ENCODE data around the gene PPARG. TPM values are rescaled to one million over a fixed set of nuclear protein-coding genes. Genes with fewer than 3 reads are reported as not detected.

Gene PPARG
- total and polyA plus RNA-seq, 2 experiments from 2014 or later, result 25.1 to 37.9 TPM

- peak overlapping the region; percentile 34 for H2AFZ ChIP-seq
- peak overlapping the region; percentile 5 for H3K27ac ChIP-seq
- H3K36me3 ChIP-seq (replicated peaks; ENCODE audit: insufficient read depth, low read depth), result no peaks in the 10 kb centered on the region
- peaks cover 19% of the 10 kb centered on the region for H3K4me1 ChIP-seq (ENCODE audit: insufficient read depth)
- WGBS (ENCODE audit: low lambda C conversion rate, missing lambda C conversion rate), result 38% methylated on average over 1 of the region's 1 CpG
- TF ChIP-seq EZH2 (IDR thresholded peaks at IDR 0.05; ENCODE audit: borderline replicate concordance), result no peak
- TF ChIP-seq CTCF (IDR thresholded peaks at IDR 0.05; ENCODE audit: poor library complexity), result no peak
- no peak for TF ChIP-seq EZH2phosphoT487 (IDR thresholded peaks at IDR 0.05; ENCODE audit: low read depth, severe bottlenecking, unreplicated experiment)
- H3K79me2 ChIP-seq, result peaks cover 21% of the 10 kb centered on the region
- H3K27me3 ChIP-seq, result no peaks in the 10 kb centered on the region
- DNase-seq (ENCODE audit: low spot score), result no peak
- H3K4me3 ChIP-seq, result no peak overlapping the region
- no peaks in the 10 kb centered on the region for H3K9me3 ChIP-seq (ENCODE audit: low read depth)
- peak overlapping the region; percentile 76 for H3K4me2 ChIP-seq
- no peaks in the 10 kb centered on the region for H3K9me2 ChIP-seq (replicated peaks; ENCODE audit: insufficient read depth)
- H4K20me1 ChIP-seq (ENCODE audit: insufficient read depth, poor library complexity, severe bottlenecking), result no peaks in the 10 kb centered on the region
These were observed 194.5 kb downstream of the PPARG start for GRCh38 chr3:12483410-12483809.

GRCh38 chr3:12483872-12484197, 195.0 kb downstream of the PPARG start:
- TF ChIP-seq EZH2 (IDR thresholded peaks at IDR 0.05; ENCODE audit: borderline replicate concordance) (no peak), EZH2phosphoT487 (IDR thresholded peaks at IDR 0.05; ENCODE audit: low read depth, severe bottlenecking, unreplicated experiment) (no peak), CTCF (IDR thresholded peaks at IDR 0.05; ENCODE audit: poor library complexity) (no peak)
- 6% methylated on average over 10 of the region's 10 CpGs for WGBS (ENCODE audit: low lambda C conversion rate, missing lambda C conversion rate)
- Histone ChIP-seq H3K36me3 (replicated peaks; ENCODE audit: insufficient read depth, low read depth) (no peaks in the 10 kb centered on the region), H3K79me2 (peaks cover 21% of the 10 kb centered on the region), H3K4me3 (peak overlapping the region; percentile 11), H3K4me1 (ENCODE audit: insufficient read depth) (peaks cover 19% of the 10 kb centered on the region), H3K9me3 (ENCODE audit: low read depth) (no peaks in the 10 kb centered on the region), H4K20me1 (ENCODE audit: insufficient read depth, poor library complexity, severe bottlenecking) (no peaks in the 10 kb centered on the region), H3K27ac (peak overlapping the region; percentile 5), H3K4me2 (peak overlapping the region; percentile 76), H3K9me2 (replicated peaks; ENCODE audit: insufficient read depth) (no peaks in the 10 kb centered on the region), H2AFZ (peak overlapping the region; percentile 34), H3K27me3 (no peaks in the 10 kb centered on the region)
- peak; percentile 21 for DNase-seq (ENCODE audit: low spot score)

Small RNA genes lying within 50 kb of the gene (small RNA-seq; reads per million reads assigned to genes)
- gene AC091492.1, result 0.12 reads per million

Other genes starting within 250 kb of the PPARG start
- gene TIMP4, start 130.2 kb upstream of the PPARG start, total RNA-seq, result 4.7 and 5.5 TPM in 2 replicates
- gene TIMP4, start 130.2 kb upstream of the PPARG start, polyA plus RNA-seq, result 4.7 and 5.4 TPM in 2 replicates
- 7.8 and 9.6 TPM in 2 replicates for gene TSEN2, start 195.4 kb downstream of the PPARG start, total RNA-seq
- 17.8 and 23.2 TPM in 2 replicates for gene TSEN2, start 195.4 kb downstream of the PPARG start, polyA plus RNA-seq

Measured in hepatocyte (in vitro differentiated cells).